ENCODE data around the gene PRKCD.
"Not testable (repeated sequence)": the region's sequence is repeated elsewhere in the genome, so short reads cannot be mapped to it uniquely, and the experiment has no call there.

PRKCD gene

DNA sequence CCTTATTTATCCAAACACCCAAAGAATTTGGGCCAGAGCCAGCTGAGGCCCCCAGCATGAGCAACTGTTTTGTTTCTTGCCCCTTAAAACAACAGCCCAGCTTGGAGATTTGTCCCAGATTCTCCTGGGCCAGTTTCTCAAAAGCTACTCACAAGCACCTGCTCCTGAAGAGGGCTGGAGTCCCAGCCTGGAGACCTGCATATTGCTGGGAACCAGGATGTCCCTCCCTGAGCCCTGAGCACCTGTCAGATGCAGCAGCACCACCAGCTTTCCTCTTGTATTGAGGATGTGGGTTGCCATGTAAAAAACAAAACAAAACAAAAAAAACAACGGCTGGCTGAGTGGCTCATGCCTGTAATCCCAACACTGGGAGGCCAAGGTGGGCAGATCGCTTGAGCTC lies 23.8 kb upstream of the PRKCD start:
- no peak for DNase-seq
- intact Hi-C loops (cut with DNase I) = no loop called here

DNA sequence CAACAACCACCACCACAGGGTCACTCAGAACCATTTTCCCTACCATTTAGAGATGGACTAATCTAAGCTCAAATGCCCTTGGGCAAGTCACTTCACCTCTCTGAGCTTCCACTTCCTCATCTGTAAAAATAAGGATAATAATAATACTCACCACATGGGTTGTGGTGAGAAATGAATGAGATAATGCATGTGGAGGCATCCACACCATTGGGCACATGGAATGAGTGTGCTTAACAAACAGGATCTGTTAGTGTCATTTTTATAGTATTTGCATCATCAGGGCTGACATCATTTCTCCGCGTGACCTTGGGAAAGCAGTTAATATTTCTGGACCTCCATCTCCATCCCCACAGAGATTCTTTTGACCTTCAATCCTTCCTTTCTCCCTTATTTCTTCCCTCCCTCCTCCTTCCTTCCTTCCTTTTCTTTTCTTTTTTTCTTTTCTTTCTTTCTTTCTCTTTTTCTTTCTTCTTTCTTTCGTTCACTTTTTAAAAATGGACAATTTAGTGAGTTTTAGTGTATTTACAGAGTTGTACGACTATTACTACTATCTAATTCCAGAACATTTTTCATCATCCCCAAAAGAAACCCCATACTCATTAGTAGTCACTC lies 23.1 kb upstream of the PRKCD start:
- intact Hi-C loops (cut with DNase I) = no loop called here
- DNase-seq = no peak

DNA sequence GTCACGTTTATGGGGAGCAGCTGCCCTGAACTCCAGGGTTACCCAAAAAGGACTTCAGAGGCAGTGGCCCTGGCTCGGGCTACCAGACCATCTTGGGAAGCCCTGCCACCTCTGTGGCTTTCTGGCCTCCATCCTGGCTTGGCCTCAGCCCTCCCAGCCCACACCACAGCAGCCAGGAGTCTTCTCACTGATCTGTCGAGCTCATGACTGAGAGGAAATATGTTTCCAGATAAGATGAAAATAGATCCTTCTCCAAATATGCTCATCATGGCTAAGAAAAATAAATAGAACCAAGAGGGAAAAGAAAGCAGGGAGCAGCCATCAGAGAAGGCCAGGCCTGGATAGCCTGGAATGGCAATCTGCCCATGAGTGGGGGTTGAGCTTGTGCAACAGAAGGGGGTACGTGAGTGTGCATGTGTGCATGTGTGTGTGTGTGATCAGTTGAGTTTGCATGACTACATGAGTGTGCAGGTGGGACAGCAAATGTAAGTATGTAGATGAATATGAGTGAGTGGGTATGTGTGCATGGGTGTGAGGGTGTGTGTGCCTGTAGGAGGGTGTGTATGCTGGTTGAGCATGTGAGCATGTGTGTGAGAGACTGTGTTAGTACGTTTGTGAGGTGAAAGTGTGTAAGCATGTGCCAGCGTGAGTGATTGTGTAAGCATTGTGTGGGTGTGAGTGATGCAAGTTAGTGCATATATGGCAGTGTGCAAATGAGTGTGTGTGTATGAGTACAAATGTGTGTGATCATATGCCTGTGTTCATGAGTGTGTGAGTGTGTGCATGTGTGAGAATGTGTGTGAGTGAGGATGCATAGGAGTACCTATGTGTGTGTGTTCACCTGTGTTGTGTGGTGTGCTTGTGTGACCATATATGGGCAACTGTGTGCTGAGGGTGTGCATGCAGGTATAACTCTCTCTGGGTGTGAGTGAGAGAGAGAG lies 20.8 kb upstream of the PRKCD start:
- intact Hi-C loops (cut with DNase I) = no loop called here
- DNase-seq = no peak

DNA sequence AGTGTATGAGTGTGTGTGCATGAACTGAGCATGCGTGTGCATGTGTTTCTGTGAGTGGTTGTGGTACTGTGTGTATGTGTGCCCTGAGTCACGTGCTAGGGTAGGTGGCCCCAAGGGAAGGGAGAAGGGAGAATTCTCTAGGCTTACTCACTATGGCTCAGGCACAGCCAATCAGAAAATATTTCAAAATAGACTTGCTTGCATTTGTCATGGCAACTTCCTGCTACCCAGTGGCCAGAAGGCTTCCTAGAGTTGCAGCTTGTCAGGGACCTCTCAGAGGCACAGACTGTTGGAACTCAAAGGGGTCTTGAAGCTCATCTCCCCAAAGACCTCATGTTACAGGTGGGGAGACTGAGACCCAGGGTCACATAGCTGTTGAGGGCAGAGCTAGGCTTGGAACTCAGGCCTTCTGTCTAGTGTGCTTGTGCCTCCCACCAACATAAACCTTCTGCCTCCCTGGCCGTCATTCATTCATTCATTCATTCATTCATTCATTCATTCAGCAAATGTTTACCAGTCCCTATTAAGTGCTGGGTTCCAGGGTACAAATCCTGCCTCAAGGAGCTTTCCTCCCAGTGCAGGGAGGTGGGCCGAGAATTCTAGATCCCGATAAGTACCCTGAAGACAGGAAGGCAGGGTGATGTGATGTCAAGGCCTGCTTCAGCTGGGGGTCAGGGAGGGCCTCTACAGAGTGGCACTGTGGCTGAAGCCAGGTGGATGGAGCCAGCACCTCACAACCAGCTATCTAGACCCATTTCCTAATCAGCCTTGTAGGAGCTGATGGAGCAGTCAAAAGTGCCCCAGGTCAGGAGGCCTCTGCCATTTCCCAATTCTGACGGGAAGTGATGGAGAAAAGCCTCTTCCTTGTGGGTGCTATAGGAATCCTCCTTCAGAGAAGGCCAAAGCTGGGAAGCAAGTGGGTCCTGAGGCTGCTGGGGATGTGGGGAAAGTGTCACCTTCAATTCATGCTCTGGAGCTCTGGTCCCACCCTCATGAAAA lies 19.9 kb upstream of the PRKCD start:
- peak in 1 of 42 donors; percentile 24 for DNase-seq
- intact Hi-C loops (cut with DNase I) = no loop called here

DNA sequence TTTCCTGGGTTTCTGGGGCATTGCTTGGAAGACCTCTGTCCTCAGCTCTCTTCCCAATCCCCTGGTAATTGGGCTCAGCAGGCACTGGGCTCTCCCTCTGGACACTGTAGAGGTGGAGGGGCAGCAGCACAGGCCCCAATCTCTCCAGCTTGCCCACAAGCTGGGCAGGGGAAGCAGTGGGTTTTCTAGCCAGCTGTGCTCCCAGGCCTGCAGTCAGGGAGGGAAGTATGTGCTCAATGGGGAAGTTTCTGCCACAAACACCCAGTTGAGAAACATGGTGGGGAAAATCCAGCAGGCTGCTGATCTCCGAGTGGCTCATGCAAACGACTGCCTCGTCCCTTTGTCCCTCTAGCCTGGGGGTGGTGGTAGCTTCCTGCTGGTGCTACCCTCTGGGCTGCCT lies 18.0 kb upstream of the PRKCD start:
- intact Hi-C loops (cut with DNase I) = no loop called here
- peak in 10 of 42 donors; percentile 16 to 63 (median 36) for DNase-seq

DNA sequence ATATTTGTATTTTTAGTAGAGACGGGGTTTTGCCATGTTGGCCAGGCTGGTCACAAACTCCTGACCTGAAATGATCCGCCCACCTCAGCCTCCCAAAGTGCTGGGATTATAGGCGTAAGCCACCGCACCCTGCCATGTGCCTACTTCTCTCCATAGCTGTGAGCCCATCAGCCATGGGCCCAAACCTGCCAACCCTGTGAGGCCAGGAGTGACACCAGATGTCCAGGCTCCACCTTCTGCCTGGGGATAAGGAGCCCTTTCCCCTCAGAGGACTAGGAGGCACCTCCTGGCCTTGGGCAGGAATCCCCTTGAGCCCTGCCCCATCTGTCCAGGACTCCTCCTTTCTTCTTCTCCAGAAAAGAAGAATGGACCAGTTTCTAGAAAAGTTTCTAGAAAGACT lies 16.6 kb upstream of the PRKCD start:
- no peak for DNase-seq
- intact Hi-C loops (cut with DNase I) = no loop called here

DNA sequence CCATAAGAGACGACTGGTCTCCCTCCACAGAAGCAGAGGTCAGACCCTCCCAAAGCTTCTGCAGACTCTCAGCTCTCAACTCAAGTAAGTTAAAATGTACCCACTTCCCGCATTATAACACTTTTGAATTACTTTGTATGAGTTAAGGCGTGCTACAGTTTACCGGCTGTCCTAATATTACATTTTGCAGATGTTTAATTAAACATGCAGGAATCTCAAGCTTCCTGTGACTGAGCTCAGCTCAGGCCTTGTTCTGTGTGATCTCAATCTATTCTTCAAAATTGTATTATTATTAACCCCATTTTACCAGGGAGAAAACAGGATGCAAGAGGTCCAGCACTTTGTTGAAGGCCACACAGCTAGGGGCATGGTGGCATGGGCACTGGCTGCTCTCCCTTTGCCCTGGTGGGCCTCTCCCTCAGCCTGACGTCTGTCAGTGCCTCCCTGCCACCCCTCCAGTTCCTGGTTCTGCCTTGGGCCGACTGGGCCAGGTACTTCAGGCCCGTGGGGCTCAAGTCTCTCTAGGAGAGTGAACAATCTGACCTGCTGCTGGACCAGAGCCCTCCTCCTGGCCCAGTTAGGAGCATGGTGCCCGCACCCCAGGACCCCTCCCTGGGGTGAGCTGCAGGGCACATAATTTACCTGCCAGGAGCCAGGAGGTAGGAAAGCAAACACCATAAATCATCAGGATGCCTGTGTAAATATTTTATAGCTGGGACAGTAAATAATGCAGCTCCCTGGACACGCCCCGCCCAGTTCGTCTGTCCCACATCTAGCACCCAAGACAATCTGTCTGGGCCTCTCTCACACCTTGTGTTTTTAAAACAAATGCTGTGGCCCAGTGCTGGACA lies 15.9 kb upstream of the PRKCD start:
- intact Hi-C loops (cut with DNase I) = no loop called here
- no peak for DNase-seq

DNA sequence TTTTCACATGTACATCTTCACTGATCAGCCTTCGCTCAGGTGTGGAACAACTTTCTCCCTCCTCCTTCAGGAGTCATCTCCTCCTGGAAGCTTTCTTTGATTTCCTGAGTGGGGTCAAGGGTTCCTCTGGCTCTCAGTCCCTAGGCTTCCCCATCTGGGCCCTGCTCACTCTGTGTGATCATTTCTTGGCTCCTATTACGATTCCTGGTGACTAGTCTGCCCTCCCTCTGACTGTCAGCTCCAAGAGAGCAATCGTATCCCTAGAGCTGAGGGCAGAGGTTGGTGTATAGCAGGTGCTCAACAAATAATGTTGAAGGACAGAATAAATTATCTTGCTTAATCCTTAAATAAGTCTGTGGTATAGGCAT lies 15.3 kb upstream of the PRKCD start:
- intact Hi-C loops (cut with DNase I) = no loop called here
- DNase-seq = no peak

DNA sequence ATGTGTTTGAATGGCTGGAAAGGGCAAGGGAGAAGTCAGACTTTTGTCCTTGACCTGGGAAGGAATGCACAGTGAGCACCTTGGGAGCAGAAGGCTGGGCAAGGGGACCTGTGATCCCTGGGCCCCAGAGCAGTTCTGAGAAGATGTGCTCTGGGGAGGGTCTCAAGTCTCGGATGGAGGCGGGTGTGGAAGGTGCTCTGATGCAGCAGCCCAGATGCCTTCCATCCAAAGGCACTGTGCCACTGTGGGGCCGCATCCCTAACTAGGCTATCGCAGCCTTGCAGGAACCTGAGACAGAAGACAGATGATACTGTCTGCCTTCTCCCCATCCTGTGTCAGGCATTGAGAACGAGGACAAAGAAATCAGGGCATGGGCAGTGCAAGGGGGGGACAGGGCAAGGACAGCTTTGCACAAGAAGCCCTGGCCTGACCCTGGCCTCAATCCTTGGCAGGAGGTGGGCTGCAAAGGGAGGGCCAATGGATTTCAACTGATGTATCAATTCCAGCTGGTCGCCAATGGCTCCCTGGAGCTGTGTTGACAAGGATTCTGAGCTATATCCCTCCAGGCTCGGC lies 14.6 kb upstream of the PRKCD start:
- intact Hi-C loops (cut with DNase I) = no loop called here
- DNase-seq = no peak

DNA sequence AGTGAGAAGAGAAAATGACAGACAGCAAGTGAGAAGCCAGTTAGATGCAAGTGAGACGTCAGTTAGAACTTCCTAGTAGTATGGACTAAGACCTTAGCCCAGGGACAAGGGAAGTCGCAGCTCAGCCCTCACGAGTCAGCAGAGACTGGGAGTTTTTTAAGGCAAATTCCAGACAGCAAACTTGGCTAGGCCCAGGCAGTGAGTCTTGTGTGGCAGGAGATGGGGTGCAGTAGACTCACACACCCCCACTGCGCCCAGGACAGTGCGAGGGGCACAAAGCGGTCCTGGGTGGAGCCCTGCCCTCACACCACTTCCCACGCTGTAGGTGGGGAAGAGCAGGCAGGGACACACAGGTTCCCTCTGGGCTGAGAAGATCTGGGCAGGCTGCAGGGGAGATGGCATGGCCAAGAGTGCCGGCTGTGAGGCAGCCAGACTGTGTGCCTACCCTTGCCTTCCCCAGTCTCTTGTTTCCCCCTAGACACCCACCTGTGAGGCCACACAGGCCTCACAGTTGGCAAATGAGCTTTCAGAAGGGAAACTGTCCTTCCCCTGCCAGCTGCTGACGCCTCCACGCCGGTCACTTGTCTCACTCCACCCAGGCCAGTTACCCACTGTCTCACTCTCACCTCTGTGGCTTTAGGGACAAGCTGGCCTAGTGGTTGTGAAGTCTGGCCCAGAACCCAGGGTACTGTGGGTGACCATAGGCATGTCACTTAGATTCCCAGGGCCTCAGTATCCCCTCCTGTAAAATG lies 13.7 kb upstream of the PRKCD start:
- peak in 1 of 42 donors; percentile 6 for DNase-seq
- intact Hi-C loops (cut with DNase I) = no loop called here

DNA sequence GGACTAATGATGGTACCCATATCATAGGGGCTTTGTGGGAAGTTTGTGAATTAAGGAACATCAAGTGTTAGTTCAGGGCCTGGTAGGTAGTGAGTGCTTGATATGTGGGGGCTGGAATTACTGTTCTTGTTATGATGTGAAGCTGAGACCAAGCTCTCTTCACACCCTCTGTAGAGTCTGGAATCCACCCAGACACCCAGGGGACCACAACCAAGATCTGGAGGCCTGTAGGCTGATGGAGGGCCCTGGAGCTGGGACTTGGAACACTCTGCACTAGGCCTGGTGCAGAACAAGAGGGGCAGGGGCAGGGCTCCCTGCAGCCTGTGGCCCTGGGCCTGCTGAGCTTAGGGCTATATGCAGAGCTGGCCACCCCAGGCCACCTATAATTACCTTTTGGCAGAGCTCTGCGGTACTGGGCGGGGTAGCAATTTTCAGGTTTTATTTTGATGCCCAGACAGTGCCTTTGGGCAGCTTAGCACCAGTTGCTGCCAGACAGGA lies 13.1 kb upstream of the PRKCD start:
- DNase-seq = peak in 1 of 42 donors; percentile 0
- intact Hi-C loops (cut with DNase I) = no loop called here

DNA sequence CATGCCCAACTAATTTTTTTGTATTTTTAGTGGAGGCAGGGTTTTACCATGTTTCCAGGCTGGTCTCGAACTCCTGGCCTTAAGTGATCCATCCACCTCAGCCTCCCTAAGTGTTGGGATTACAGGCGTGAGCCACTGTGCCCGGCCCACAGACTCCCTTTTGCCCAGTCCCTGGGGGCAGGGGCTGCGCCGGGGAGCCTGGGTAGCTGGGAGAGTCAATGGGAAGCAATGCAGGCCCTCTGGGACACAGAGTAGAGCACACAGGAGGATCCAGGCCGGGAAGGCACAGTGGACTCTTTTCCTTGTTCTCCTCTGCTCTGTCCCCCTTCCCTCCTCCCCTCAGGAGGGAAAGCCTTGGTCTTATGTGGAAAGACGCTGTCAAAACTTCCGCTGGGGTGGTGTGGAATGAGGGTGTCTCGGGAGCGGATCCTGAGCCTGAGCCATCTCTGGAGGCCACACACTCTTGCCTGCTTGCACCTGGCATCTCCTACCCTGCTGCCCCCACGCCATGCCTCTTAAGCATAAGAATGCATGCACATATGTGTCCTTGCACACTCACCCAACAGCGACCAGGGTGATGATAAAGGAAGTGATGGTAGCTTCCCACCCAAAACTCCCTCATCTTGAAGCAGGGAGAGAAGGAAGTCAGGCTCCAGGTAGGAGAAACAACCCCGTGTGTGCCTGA lies 11.9 kb upstream of the PRKCD start:
- DNase-seq = peak in 1 of 42 donors; percentile 20
- intact Hi-C loops (cut with DNase I) = no loop called here

DNA sequence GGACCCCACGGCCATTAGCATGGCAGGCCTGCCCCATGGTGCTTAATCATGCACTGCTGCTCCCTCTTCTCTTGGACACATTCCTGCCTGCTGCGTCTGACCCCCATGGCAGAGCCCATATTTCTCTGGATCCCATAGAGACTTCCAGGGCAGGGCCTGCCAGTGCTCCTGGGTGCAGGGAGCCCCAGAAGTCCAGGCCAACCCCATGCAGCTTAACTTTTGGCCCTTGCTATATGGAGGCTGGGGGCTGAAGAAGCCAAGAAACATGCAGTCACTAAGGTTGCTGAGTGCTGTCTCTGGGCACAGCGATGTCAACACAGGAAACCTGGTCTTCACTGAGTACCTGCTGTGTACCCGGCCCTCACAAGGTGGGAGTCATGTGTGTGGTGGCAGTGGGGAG lies 11.3 kb upstream of the PRKCD start:
- intact Hi-C loops (cut with DNase I) = no loop called here

DNA sequence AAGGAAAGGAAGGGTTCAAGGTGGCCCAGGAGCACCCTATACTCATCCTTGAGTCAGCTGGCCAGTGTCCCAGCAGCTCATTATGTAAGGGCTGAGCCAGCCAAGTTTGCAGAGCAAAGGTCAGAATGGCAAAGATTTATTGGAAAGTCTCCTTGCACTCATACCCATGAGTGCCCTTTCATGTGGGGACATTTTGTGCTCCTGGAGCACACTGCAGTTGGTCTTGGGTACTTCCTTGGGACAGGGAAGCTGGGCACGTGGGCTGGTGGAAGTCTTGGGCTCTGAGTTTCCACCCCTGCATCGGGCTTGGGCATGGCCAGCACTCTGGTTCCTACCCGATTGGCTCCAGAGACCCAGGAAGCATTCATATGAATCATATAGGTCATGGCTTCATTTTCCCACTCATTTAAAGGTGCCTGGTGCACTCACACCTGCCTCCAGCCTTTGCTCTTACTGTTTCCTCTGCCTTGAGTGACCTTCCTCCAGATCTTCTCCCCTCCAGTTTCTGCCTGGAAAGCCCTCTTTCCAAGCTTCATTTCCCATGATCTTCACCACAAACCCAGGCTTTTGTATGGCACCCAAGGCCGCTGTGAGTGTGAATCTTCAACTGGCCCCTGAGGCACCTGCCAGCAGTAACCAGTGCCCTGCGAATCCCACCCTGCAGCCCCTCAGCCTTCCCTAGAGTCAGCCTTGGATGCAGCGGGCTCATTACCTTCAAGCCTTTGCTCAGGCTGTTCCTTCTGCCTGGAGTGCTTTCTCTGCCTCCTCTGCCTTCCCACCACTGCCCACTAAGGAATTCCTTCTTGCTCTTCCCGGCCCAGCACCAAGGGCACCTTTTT lies 10.5 kb upstream of the PRKCD start:
- intact Hi-C loops (cut with DNase I) = no loop called here
- DNase-seq = no peak

More for the DNA sequence above, 11.3 kb upstream of the PRKCD start:
- DNase-seq = peak in 1 of 42 donors; percentile 18

DNA sequence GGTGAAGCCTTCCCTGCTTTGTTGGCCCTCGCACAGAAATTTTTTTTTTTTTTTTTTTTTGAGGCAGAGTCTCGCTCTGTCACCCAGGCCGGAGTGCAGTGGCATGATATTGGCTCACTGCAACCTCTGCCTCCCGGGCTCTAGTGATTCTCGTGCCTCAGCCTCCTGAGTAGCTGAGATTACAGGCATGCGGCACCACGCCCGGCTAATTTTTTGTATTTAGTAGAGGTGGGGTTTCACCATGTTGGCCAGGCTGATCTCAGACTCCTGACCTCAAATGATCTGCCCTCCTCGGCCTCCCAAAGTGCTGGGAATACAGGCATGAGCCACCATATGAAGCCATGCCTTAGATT lies 9.9 kb upstream of the PRKCD start:
- intact Hi-C loops (cut with DNase I); DNase-seq: not testable (repeated sequence)

DNA sequence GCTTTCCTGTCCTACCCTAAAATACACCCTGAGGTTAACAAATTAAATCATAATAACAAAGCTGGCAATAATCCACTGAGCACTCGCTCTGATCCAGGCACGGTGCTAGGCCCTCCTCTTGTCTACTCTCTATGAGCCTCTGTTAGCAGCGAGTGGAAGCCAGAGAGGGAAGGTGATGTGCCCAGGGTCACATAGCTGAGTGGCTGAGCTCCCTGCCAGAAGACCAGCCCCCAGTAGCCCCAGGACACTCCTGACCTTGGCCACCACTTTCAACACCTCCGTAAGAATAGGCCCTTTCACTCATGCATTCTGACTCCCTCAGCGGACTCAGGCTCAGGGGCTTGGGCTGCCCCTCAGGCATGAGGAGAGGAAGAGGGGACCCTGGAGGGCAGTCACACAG lies 9.5 kb upstream of the PRKCD start:
- no peak for DNase-seq
- intact Hi-C loops (cut with DNase I) = no loop called here
